GM13976 (cell line): Measurements from ENCODE around the gene TUBG2.

Source experiments
- DNase-seq: peaks from one replicate; pipeline ENCODE4 v3.0.0; 2012; ENCODE audit warnings: low spot score
- CTCF ChIP-seq: IDR thresholded peaks from 2 replicates; pipeline ENCODE4 v1.5.1; 2012; ENCODE audit warnings: borderline replicate concordance, mild to moderate bottlenecking; ENCODE audit not compliant: insufficient read depth; ENCODE audit errors: extremely low read depth, missing control alignments, control extremely low read depth
- in situ Hi-C: fragments of 300-500 bp; cut with MboI; formaldehyde crosslinking; loops from one replicate; pipeline ENCODE4 v1.12.0; 2022; ENCODE audit warnings: low sequenced_read_pairs, mixed read lengths, inconsistent platforms; ENCODE audit not compliant: unreplicated experiment

Gene TUBG2

GRCh38 chr17:42684929-42685556 is 26.0 kb downstream of the TUBG2 start:
- in situ Hi-C loops = no loop called here
- no peak for TF ChIP-seq CTCF
- no peak for DNase-seq

GRCh38 chr17:42685831-42686230 is 26.7 kb downstream of the TUBG2 start:
- DNase-seq = no peak
- in situ Hi-C loops = no loop called here
- TF ChIP-seq CTCF = no peak

GRCh38 chr17:42686520-42687128 is 27.5 kb downstream of the TUBG2 start:
- in situ Hi-C loops = no loop called here
- no peak for TF ChIP-seq CTCF
- DNase-seq = no peak

GRCh38 chr17:42687707-42688320 is 28.7 kb downstream of the TUBG2 start:
- no peak for DNase-seq
- in situ Hi-C loops = no loop called here
- TF ChIP-seq CTCF = no peak

GRCh38 chr17:42690596-42690995 is 31.5 kb downstream of the TUBG2 start:
- in situ Hi-C loops = no loop called here
- DNase-seq = no peak
- TF ChIP-seq CTCF = no peak

- no peak for TF ChIP-seq CTCF
- in situ Hi-C loops = no loop called here
- no peak for DNase-seq
Observed at GRCh38 chr17:42691021-42691545, 32.0 kb downstream of the TUBG2 start.

GRCh38 chr17:42692489-42692888 is 33.4 kb downstream of the TUBG2 start:
- DNase-seq = no peak
- no peak for TF ChIP-seq CTCF
- in situ Hi-C loops = no loop called here
